ENCODE results near the gene SYNGAP1.

The SYNGAP1 gene

DNA sequence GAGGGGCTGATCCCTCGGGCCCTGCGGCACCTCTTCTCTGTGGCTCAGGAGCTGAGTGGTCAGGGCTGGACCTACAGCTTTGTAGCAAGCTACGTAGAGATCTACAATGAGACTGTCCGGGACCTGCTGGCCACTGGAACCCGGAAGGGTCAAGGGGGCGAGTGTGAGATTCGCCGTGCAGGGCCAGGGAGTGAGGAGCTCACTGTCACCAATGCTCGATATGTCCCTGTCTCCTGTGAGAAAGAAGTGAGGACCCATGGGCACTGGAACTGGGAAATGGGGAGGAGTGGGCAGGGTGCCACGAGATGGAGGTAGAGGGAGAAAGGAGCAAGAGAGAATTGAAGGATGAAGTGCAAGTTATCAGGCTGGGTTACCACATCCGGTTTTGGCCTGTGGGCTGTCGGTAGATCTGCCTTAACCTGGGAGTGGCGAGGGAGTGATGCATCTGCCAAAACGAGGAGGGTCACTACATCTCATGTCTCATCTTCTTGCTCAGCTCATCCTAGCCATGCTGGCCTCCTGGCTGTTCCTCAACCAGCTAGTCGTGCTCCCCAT, 14.4 kb upstream of the SYNGAP1 start:
- FAIRE-seq = no peak

DNA sequence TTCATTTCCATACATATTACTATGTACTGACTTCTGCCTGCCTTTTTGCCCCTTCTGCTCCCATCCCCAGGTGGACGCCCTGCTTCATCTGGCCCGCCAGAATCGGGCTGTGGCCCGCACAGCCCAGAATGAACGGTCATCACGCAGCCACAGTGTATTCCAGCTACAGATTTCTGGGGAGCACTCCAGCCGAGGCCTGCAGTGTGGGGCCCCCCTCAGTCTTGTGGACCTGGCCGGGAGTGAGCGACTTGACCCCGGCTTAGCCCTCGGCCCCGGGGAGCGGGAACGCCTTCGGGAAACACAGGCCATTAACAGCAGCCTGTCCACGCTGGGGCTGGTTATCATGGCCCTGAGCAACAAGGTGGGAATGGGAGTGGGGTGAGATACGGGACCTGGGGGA, 13.7 kb upstream of the SYNGAP1 start:
- no peak for FAIRE-seq

DNA sequence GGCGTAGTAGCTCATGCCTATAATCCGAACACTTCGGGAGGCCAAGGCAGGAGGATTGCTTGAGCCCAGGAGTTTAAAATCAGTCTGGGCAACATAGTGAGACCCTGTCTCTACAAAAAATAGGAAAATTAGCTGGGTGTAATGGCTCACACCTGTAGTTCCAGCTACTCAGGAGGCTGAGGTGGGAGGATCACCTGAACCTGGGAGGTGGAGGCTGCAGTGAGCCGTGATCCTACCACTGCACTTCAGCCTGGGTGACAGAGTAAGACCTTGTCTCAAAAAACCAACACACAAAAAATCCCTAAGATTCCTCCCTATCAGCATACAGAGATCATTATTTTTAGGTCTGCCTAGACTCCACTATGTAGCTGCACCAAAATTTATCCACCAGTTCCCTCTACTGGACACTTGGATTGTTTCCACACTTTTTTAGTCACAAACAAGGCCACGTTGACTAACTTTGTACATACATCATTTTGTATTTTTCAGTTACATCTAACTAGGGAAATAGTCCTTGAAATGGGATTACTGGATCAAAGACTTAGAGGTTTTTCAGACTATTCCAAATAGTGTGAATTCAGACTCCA, 12.6 kb upstream of the SYNGAP1 start:
- peak; percentile 92 for FAIRE-seq

DNA sequence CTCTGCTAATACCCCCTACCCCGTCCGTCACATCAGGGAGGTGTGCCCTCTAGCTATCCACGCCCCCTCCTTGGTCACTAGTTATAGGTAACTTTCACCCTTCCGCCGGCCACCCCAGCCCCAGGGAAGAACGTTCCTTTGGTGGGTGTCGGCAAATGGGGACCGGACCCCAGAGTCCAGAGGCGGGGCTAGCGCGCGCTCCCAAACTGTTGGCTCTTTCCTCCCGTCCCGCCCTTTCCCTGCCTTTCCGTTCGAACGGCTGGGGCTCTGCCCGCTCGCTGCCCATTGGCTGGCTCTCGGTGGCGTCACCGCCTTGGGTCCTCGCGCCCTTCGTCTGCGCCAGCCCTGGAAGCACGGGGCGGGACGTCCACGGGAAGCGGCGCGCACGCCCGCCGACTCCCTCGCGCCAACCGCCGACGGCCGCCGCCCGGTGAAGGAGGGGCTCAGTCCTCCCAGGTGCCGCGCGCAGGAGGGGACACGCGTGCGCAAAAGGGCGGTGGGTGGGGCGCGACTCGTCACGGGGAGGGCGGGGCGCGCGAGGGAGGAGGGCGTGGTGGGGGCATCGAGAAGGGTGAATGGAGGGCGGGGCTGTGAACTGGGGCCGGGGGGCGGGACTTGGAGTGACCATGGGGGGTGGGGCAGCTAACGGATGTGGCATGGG, 9.7 kb upstream of the SYNGAP1 start:
- FAIRE-seq = peak; percentile 90

DNA sequence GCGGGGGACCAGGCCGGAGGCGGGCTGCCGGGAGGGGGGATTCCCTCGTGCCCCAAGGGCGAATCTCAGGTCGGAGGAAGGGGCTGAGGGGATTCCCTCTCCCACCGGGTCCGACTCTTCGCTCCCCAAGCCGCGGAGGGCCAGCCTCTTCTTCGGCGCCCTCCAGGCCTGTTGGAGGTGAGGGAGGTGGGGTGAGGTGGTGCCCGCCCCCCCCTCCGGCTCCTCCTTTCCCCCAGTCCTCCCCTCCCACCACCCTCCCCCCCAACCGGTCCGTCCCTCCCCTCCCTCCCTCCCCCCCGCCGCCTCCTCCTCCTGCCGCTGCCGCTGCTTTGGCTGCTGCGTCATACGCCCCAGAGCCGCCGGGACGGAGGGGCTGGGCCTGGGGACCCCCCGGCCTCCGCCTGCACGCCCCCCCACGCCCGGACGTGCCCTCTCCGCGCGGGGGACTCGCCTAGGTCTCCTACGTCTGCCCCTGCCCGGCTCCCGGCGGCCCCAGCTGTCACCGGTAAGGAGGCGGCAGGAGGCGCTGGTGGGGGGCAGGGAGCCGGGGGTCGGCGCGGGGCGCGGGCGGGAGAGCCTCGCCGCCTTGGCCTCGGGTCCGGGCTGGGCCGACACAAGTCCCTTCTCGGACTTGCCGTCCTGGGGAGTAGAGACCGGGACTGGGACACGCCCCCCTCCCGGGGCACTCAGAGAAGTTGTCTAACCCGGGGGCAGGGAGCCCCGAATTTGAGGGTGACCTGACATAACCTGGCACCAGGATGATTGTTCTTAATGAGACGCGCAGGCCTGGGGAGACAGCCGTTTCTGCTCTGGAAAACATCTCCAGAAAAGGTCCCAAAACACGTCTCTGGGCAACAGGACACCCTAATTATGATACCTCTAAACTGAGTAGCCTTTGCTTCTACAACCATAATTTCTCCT, 8.9 kb upstream of the SYNGAP1 start, which contains the start of gene PHF1:
Gene PHF1 (plus strand): TSS at position 304 of the 921 bp plus-strand sequence. CDS start 1,250 bp downstream, outside the sequence.
- FAIRE-seq = no peak

DNA sequence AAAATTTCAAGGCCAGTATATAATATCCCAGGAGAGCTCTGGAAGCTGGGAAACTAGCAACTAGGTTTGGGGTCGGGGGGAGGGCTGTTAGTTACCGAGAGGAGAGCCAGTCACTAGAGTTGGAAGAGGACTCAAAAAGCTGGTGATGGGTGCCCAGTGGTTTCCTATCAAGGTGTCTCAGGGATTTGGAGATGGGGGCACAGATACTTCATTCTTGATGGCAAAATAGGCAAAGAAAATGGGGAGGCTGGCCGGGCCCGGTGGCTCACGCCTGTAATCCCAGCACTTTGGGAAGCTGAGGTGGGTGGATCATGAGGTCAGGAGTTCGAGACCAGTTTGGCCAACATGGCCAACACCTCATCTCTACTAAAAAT, 8.2 kb upstream of the SYNGAP1 start:
- FAIRE-seq = no peak

DNA sequence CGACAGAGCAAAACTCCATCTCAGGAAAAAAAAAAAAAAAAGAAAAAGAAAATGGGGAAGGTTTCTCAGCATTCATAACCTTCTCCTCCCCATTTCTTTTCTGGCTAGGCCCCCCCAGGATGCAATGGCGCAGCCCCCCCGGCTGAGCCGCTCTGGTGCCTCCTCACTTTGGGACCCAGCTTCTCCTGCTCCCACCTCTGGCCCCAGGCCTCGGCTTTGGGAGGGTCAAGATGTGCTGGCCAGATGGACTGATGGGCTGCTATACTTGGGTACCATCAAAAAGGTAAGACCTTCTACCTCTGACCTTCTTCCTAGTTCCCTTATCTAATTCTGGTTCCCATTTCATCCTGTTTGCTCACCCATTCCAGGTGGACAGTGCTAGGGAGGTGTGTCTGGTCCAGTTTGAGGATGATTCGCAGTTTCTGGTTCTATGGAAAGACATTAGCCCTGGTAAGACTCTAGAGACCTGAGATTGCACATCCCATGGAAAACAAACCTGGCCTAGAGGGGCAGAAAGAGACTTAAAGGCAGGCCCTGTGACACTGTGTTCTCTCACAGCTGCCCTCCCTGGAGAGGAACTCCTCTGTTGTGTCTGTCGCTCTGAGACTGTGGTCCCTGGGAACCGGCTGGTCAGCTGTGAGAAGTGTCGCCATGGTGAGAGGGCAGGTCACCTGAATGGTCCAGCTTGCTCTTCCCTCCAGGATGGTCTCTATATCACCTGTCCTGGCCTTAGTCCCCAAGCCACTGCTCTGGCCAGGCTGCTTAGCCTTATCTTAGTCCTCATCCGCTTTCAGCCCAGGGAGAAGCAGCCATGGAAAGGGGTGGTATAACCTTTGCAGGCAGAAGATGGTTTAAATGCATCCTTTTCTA, 7.5 kb upstream of the SYNGAP1 start:
- FAIRE-seq = no peak

DNA sequence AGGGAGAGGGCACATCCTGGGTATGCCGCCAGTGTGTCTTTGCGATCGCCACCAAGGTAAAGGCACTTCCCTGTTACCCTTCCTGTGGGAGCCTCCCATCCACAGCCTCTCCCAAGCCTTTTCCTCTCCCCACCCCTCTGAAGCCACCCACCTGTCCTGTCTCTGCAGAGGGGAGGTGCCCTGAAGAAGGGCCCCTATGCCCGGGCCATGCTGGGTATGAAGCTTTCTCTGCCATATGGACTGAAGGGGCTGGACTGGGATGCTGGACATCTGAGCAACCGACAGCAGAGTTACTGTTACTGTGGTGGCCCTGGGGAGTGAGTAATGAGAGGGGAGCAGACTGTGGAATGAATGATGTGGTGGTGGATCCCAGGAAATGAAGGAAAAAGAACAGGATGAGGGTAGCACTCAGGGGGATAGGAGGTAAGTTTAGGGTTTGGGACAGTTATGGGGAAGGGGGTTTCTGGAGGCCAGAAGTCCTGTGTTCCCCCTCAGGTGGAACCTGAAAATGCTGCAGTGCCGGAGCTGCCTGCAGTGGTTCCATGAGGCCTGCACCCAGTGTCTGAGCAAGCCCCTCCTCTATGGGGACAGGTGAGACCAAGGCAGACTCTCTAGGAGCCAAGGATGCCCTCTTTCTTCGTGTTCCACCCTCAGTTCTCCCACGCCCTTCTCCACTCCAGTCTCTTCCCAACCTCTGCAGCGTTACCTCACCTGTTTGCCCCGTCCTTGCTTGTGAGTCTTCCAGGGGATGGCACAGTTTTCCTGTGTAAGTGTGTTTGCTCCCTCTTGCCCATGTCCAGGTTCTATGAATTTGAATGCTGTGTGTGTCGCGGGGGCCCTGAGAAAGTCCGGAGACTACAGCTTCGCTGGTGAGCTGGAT, 6.4 kb upstream of the SYNGAP1 start:
- no peak for FAIRE-seq

DNA sequence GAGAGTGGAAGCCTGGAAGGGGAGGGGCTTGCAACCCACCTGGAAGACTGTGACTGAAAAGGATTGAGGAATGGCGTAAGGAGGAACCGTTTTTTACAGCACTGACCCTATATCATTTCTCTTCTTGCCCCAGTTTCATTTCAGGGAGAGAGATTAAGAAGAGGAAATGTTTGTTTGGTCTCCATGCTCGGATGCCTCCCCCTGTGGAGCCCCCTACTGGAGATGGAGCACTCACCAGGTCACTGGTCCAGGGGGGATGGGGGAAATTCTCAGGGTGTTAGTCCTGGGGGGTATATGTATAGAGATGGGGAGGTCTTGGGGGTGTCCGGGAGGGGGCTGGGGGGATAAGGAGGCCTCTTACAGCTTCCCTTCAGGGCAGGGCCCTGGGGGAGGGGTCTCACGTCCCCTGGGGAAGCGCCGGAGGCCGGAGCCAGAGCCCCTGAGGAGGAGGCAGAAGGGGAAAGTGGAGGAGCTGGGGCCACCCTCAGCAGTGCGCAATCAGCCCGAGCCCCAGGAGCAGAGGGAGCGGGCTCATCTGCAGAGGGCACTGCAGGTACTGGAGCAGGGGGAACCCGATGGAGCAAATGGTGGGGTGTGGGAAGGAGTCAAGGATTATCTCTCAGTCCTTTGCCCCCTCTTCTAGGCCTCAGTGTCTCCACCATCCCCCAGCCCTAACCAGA, 5.1 kb upstream of the SYNGAP1 start:
- no peak for FAIRE-seq

DNA sequence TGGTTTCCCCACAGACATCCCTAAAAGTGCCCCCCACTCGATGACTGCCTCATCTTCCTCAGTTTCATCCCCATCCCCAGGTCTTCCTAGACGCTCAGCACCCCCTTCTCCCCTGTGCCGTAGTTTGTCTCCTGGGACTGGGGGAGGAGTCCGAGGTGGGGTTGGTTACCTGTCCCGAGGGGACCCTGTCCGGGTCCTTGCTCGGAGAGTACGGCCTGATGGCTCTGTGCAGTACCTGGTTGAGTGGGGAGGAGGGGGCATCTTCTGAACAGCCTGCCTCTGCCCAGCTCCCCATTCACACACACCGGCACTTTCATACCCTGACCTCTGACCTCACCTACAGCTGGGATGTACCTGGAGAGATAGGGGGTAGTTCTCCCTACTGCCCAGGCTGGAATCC, 4.0 kb upstream of the SYNGAP1 start:
- FAIRE-seq = no peak

DNA sequence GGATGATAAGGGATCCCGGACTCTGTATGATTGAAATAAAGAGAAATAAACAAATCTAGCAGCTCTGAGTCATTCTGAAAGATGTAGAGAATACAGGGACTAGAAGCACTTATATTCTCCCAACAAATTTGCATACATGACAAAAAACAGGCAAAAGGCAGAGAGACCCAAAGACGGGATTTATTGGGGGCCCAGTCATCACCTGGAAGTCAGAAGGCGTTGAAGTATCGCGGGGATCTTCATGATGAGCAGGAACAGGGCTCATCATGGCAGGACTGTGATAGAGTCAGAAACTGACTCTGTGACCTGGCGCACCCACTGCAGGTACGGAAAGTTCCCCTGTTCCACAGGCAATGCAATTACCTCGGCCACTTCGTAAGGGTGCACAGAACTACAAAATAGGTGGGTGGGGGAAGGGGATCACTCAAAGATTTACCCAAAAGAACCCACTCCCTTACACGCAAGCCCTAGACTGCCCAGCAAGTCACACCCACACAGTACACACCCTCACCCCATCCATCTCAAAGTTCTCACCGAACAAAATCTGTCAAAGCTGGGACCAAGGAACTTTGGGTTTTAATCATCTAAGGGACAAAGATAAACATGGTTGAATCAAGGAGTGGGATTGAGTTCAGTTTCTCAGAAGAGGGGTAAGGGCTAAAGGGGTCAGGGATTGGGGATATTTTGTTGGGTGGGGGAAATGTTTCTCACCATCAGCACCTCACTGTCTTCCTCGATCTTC, 3.3 kb upstream of the SYNGAP1 start:
- no peak for FAIRE-seq

DNA sequence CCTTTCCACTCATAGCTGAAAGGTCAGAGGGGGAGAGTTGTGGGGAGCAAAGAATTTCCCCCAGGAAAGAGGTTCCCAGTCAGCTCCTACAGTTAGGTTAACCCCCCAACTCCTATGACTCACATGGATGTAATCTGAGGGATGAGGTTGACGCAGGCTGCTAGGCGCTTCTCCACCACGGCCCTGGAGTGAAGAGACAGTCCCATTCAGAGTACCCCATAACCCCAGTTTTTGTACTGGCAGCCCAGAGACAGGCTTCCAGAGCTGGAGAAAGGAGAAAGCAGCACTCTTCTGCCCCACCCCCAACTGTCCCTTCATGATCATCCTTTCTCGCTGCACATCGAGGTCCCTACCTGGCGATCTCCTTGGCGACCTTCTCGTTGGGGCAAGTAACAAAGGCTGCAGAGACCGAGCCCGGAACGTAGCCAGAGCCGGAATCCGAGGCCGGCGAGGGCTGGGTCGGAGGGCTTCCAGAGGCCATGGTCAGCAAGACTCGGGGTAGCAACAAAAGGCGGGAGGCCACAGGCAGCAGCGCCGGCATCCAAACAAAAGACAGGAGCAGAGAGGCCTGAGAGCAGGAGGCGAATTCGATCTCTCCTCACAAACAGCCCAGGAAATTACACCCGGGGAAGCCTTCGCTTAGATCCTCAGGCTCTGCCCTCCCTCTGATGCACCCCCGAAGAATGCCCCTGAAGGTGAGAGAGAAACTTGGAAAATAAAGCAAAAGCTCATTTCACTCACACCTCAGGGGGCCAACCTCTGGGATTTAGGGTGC, 2.5 kb upstream of the SYNGAP1 start:
- FAIRE-seq = no peak

DNA sequence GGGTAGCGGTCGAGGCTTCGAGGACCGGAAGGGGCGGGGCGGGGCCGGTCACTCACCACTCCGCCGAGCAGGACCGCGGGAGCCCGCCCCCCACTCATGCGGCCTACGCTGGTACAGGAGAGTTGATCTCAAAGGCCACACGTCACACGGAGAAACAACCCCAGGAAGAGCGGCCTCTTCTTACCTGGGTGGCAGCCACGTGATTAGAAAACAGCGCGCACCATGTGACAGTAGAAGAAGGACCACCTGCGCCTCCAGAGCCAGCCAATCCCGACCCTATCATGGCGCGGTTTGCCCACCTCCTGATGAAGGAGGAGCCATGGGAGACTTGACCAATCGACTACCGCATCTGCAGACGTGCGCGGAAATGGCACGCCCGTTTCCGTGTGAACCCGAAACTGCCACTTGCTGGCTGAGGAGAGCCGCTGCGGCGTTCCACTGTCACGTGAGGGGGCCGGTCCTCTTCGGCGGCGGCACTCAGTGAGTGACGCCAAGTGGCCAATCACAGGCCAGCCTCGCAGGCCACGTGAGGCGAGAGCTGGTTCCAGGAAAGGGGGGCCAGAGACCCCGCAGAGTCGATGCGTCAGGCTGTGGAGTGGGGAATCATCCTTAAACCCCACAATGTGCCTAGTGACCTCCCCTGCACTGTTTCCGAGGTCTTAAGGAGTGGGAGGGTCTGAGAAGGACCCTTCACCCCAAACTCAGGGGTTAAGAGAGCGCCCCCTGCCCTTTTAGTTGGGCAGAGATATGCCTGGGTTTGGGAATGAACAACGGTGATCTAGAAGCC, 1.8 kb upstream of the SYNGAP1 start, which contains the start of gene CUTA:
Gene CUTA (minus strand): TSS at position 205 of the 787 bp plus-strand sequence. CDS start 107 bp downstream, at position 98.
- peak; percentile 99 for FAIRE-seq

DNA sequence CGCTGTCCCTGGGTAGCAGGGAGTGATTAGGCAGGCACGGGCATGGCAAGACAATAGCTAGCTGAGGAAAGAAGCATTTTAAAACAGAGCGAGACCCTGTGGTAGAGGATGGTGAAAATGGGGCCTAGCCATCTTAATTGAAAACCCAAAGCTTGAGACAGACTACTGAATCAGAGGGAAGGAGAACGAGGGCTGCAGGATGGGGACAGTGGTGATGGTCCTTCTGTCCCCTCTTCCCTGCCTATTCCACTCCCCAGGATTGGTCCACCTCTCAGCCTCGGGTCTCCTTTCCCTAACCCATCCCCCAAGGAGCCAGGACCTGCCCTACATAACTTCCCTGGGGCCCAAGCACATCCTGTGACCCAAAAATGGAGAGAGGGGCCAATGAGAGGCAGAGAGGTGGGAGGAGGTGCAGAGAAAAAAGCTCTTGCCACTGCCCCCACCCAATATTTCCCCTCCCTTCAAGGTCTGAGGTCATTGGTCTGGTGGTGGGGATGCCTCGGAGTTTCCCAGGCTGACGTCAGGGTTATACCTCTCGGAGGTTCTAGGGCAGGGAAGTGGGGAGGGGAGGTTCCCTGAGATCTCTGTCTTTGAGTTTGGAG, 1.1 kb upstream of the SYNGAP1 start:
- FAIRE-seq = peak; percentile 93

DNA sequence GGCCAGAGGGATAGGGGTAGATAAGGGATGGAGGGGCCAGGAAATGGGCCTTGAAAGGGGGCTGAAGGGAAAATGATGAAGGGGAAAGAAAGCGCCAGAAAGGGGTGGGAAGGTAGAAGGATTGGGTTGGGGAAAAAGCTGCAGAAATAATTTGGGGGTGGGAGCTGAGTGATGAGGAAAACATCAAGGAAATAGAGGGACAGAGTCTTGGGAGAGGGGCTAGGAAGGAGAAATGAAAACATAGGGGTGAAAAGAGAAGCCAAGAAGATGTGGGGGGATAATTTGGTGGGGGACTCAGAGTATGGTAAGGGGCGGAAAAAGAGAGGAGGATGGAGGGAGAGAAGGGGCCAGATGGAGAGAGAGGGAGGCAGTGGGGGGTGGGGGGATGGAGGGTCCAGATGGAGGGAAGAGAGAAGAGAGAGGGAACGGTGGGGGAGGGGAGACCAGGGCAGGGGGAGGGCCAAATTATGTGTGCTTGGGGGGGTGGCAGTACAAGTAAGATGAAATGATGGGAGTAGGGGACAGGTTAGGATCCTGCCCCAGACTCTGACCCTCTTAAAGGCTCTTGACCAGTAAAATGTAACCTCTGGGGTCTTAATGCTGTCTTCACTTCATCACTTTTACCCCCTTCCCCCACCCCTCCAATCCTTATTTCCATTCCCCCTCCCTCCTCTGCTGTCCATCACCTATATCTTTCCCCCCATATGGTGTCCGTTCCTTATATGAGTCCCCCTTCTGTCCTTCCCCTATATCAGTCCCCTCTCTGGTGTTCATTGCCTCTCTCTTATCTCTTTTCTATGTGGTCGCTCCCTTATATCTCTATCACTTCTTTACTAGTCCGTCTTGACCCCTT, 852 bp downstream of the SYNGAP1 start:
- no peak for FAIRE-seq

DNA sequence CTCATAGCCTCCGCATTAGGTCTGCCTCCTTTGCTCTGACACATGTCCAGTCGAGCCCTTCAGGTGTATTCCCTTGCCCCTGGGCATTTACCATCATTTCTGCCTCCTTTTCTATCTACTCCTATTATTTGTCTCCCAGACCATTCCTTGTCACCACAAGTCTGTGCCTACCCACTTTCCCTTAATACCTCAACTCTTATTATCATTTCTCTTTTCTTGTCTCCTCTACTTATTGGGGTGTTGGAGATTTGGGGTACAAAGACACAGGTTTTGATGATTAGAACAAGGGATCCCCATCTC, 1.4 kb downstream of the SYNGAP1 start:
- FAIRE-seq = no peak

DNA sequence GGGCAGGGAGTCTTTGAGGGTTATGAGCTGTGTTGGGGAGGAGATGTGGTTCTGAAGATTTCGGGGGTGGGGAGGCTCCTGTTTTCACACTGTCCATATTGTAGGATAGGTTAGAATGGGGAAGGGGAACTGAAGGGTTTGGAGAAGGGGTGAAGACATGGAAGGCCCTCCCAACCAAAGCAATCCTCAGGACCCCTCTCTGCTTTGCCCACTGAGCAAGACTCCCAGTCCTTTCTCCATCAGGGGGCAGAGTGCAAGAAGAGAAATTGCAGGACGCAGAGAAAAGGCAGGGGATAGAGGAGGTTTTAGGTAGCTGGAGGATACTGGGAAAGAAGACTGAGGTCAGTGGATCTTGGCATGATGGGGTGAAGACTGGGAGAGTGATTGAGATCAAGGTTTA, 3.9 kb downstream of the SYNGAP1 start:
- FAIRE-seq = no peak
